Measurements from ENCODE around the gene AQP5.
A peak's percentile ranks its signal among the peaks of the same experiment; 100 is the strongest.
"Not testable (repeated sequence)": the region's sequence is repeated elsewhere in the genome, so short reads cannot be mapped to it uniquely, and the experiment has no call there.

Gene AQP5

GRCh38 chr12:49980501-49981349 lies 19.1 kb downstream of the AQP5 start:
- no peak overlapping the region for H3K27ac Mint-ChIP-seq
- peaks cover 0 to 1% of the 10 kb centered on the region in 2 donors for H3K36me3 Mint-ChIP-seq
- ATAC-seq (replicated peaks) = no peak
- no peaks in the 10 kb centered on the region for H3K27me3 Mint-ChIP-seq
- H3K9me3 Mint-ChIP-seq = no peaks in the 10 kb centered on the region
- no peak for DNase-seq
- no peak overlapping the region for H3K4me3 Mint-ChIP-seq
- H3K4me1 Mint-ChIP-seq = peaks cover 3 to 7% of the 10 kb centered on the region in 2 donors

- peaks cover 3 to 15% of the 10 kb centered on the region in 2 donors for H3K4me1 Mint-ChIP-seq
- no peaks in the 10 kb centered on the region for H3K27me3 Mint-ChIP-seq
- H3K9me3 Mint-ChIP-seq = peaks cover 2 to 4% of the 10 kb centered on the region in 2 donors
- DNase-seq (no peak), ATAC-seq (replicated peaks) (no peak)
- peaks cover 6 to 10% of the 10 kb centered on the region in 2 donors for H3K36me3 Mint-ChIP-seq
- peak overlapping the region; percentile 22 for H3K27ac Mint-ChIP-seq
- H3K4me3 Mint-ChIP-seq = no peak overlapping the region
Measured at GRCh38 chr12:49982246-49983087, 20.8 kb downstream of the AQP5 start.

DNA sequence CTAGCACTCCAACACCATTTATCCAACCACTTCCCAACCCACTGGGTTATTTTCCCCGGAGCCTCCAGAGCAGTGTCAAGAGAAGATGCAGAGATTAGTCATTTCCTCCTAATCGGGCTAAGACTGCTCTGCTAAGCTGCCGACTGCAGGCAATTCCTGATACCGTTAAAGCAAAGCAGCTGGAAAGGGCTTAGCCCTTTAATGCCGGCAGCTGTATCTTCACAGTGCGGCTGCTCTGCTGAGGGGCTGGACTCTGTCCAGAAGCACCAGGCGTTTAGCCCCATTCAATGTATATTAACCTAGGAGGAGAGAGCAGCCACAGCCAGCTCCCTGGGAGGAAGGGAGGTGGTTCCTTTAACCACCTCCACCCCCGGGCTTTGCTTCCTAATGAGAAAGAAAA lies 22.2 kb downstream of the AQP5 start:
- DNase-seq = no peak
- Mint-ChIP-seq H3K36me3 (peaks cover 8 to 14% of the 10 kb centered on the region in 2 donors), H3K4me1 (peaks cover 3 to 15% of the 10 kb centered on the region in 2 donors), H3K27me3 (no peaks in the 10 kb centered on the region), H3K4me3 (no peak overlapping the region), H3K27ac (no peak overlapping the region), H3K9me3 (peaks cover 2 to 4% of the 10 kb centered on the region in 2 donors)
- no peak for ATAC-seq (replicated peaks)

DNA sequence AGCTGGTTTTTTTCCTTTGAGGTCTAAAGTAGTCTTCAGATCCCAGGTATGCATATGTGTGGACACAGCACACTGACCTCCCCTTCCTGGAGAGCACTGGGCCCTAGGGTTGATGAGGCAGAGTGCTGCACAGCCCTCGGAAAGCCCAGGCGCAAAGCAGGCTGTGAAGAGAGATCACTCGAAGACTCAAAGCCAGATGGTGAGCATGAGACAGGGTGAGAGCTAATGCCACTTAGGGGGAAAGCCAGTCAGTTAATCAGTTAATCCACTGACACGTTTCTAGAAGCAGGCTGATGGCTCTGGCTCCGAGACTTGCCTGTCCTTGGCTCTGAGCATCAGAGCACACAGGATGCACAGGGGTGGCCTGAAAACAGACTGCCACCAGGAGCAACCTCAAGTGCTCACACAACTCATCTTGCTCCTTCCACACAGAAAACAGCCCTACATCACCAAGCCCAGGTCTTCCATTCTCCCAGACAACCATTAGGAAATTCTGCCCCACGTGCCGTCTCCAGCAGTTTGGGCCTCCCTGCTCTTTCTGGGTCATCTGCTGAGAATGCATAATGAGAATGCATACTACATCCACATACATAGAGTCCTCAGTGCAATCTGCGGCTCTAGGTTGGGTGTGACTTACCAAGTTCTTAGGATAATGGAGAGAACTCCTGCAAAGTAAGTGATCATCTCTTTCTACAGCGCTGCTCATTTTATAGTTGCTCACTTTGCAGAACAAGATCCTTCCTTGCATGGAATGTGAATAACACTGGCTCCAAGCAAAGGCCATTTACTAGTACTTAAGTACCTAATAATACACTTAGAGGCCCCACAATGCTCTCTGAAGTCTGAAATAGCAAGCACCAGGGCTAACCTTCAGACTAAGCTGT lies 23.0 kb downstream of the AQP5 start:
- ATAC-seq (replicated peaks) (no peak), DNase-seq (no peak)
- Mint-ChIP-seq H3K27me3 (no peaks in the 10 kb centered on the region), H3K27ac (no peak overlapping the region), H3K36me3 (peaks cover 13 to 19% of the 10 kb centered on the region in 2 donors), H3K4me1 (peaks cover 3 to 15% of the 10 kb centered on the region in 2 donors), H3K9me3 (peaks cover 2 to 4% of the 10 kb centered on the region in 2 donors), H3K4me3 (no peak overlapping the region)

DNA sequence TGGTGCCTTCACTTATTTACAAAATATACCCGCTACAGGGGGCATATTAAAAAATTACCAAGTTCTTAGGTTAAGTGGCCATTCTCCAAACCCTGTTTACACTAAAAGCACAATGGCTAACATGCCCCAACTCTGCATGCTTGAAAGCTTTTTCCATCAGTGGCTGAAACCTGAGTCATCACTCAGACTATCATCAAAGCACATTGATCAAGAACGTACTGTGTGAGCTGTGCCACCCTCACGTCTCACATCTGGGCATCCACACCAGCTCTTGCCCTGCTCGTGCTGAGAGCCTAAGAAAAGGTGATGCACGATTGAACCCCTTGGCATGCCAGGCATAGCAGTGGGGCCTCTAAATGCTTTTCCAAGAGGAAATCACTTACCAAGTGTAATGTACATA lies 24.3 kb downstream of the AQP5 start:
- Mint-ChIP-seq H3K27ac (no peak overlapping the region), H3K27me3 (no peaks in the 10 kb centered on the region), H3K4me3 (no peak overlapping the region), H3K36me3 (peaks cover 17 to 22% of the 10 kb centered on the region in 2 donors), H3K9me3 (peaks cover 2 to 4% of the 10 kb centered on the region in 2 donors), H3K4me1 (peaks cover 3 to 15% of the 10 kb centered on the region in 2 donors)
- DNase-seq = no peak
- peak; percentile 65 to 68 for ATAC-seq (replicated peaks)

GRCh38 chr12:49986476-49986875 lies 24.8 kb downstream of the AQP5 start:
- H3K36me3 Mint-ChIP-seq = peaks cover 17 to 22% of the 10 kb centered on the region in 2 donors
- not testable (repeated sequence) for H3K27me3 Mint-ChIP-seq; ATAC-seq (replicated peaks); DNase-seq; H3K9me3 Mint-ChIP-seq; H3K27ac Mint-ChIP-seq; H3K4me3 Mint-ChIP-seq
- H3K4me1 Mint-ChIP-seq = peaks cover 3 to 15% of the 10 kb centered on the region in 2 donors

DNA sequence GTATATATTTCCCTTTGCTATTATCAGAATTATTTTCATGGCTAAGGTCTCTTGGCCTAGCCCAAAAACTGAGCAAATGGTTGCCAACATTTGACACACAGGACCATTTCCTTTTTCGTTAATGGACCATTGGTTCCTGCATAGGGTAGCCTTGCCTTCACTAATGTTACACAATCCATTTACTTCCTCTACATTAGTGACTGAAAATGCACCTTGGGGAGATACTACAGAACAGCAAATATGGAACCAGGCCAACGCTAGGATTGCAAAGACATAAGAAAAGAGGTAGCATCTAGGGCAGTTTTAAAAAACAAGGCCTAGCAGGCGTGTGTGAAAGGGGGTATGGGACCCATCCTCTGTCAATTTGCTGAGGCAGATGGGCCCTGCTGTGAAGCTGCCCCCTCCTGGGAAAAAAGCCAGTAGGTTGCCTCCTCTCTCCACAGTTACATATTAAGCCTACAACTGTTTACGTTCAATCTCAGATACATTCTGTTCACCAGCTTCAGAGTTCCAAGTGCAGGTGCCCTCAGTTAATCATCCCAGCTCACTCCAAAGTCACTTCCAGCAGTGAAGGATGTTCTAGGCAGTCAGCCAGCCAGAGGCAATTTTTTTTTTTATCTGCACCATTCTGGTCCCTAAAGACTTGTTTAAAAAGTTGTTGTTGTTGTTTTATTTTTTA lies 26.1 kb downstream of the AQP5 start:
- no peak overlapping the region for H3K27ac Mint-ChIP-seq
- no peak for ATAC-seq (replicated peaks)
- DNase-seq = no peak
- H3K4me1 Mint-ChIP-seq = peaks cover 3 to 15% of the 10 kb centered on the region in 2 donors
- H3K27me3 Mint-ChIP-seq = no peaks in the 10 kb centered on the region
- no peak overlapping the region for H3K4me3 Mint-ChIP-seq
- H3K36me3 Mint-ChIP-seq = peaks cover 17 to 31% of the 10 kb centered on the region in 2 donors
- H3K9me3 Mint-ChIP-seq = peaks cover 2 to 4% of the 10 kb centered on the region in 2 donors

DNA sequence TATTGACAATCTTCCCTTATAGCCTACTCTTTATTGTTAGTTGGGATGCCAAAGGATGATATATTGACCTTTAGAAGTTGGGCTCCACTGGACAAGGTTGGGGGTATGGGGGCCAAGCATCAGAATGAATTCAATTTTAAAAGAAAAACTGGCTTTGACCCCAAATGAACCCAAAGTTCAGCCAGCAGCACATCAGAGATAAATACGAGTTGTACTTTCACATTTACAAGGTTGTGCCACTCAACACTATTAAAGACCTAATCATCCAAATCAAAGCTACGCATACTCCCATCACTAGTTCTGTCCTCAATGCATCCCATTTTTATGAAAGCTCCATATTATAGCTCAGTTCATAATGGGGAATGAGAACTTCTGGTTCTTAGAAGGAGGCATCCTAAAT lies 27.7 kb downstream of the AQP5 start:
- DNase-seq; H3K27ac Mint-ChIP-seq; ATAC-seq (replicated peaks); H3K4me3 Mint-ChIP-seq; H3K27me3 Mint-ChIP-seq; H3K9me3 Mint-ChIP-seq: not testable (repeated sequence)
- Mint-ChIP-seq H3K4me1 (peaks cover 3 to 15% of the 10 kb centered on the region in 2 donors), H3K36me3 (peaks cover 27 to 41% of the 10 kb centered on the region in 2 donors)

- H3K36me3 Mint-ChIP-seq = peaks cover 34 to 48% of the 10 kb centered on the region in 2 donors
- DNase-seq (no peak), ATAC-seq (replicated peaks) (no peak)
- H3K4me3 Mint-ChIP-seq = no peak overlapping the region
- H3K9me3 Mint-ChIP-seq = peaks cover 2 to 4% of the 10 kb centered on the region in 2 donors
- H3K27ac Mint-ChIP-seq = no peak overlapping the region
- peaks cover 2 to 12% of the 10 kb centered on the region in 2 donors for H3K4me1 Mint-ChIP-seq
- H3K27me3 Mint-ChIP-seq = no peaks in the 10 kb centered on the region
Measured at GRCh38 chr12:49990273-49990672, 28.6 kb downstream of the AQP5 start.

GRCh38 chr12:49998453-49998852 lies 36.8 kb downstream of the AQP5 start:
- no peaks in the 10 kb centered on the region for H3K4me1 Mint-ChIP-seq
- no peaks in the 10 kb centered on the region for H3K9me3 Mint-ChIP-seq
- no peak overlapping the region for H3K27ac Mint-ChIP-seq
- DNase-seq (no peak), ATAC-seq (replicated peaks) (no peak)
- peaks cover 32 to 33% of the 10 kb centered on the region in 2 donors for H3K36me3 Mint-ChIP-seq
- no peak overlapping the region for H3K4me3 Mint-ChIP-seq
- no peaks in the 10 kb centered on the region for H3K27me3 Mint-ChIP-seq

DNA sequence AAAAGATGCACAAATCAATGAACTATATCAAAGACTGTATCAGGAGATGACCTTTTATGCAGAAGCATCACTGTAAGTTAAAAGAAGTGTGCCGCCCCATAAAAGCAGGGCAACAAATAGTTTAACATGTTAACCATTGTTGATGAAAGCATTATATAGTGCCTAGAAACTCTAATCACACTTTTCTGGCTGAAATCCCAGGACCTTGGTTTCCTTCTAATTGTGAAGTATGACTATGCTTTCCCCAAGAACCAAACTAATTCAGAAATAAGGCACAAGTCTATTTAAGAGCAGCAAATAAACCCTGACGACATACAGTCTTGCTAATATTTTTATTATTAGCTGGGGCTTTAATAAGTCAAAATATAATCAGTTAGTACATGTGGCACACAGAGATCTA lies 41.9 kb downstream of the AQP5 start:
- Mint-ChIP-seq H3K27me3 (no peaks in the 10 kb centered on the region), H3K36me3 (peaks cover 10% of the 10 kb centered on the region in 2 donors), H3K4me1 (peaks cover 2 to 6% of the 10 kb centered on the region in 2 donors), H3K4me3 (no peak overlapping the region), H3K9me3 (no peaks in the 10 kb centered on the region), H3K27ac (no peak overlapping the region)
- no peak for DNase-seq
- no peak for ATAC-seq (replicated peaks)

DNA sequence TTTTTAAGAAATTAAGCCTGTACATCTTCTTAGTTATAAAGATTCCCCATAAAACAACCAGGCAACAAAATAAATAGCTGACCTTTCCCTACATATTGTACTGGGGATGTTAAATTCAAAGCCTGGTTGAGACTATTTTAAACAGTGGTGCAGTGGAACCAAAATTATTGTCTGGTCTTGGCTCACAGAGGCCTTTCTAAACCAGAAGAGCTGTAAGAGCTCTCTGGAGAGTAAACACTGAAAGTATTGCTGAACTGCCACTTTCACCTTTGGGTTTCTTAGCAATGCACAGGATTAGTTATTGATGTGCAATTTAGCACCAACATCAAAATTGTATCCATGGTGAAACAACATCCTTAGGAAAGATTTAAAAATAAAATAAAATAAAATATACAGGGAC lies 43.0 kb downstream of the AQP5 start:
- no peaks in the 10 kb centered on the region for H3K27me3 Mint-ChIP-seq
- peaks cover 2 to 6% of the 10 kb centered on the region in 2 donors for H3K4me1 Mint-ChIP-seq
- no peak overlapping the region for H3K27ac Mint-ChIP-seq
- H3K4me3 Mint-ChIP-seq = no peak overlapping the region
- ATAC-seq (replicated peaks) = no peak
- no peaks in the 10 kb centered on the region for H3K9me3 Mint-ChIP-seq
- peaks cover 11 to 12% of the 10 kb centered on the region in 2 donors for H3K36me3 Mint-ChIP-seq
- no peak for DNase-seq

DNA sequence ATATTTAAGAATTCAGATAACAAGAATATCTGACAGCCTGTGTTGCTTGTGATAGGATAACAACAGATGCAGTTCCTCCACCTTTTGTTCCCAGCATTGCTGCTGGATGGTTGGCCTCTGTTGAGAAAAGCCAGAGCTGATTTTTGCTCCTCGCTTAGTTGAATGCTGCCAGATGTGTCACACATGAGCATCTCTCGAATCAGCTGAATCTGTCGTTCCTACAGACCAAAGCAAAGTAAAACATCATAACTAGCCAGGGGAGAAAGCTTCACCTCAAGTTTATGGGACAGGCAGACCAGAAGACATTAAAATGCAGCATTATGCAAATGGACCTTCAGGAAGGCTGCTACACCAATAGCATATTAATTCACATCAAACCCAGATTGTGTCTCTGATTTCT lies 43.5 kb downstream of the AQP5 start:
- ATAC-seq (replicated peaks) (no peak), DNase-seq (no peak)
- H3K9me3 Mint-ChIP-seq = no peaks in the 10 kb centered on the region
- H3K27ac Mint-ChIP-seq = no peak overlapping the region
- H3K4me3 Mint-ChIP-seq = no peak overlapping the region
- H3K36me3 Mint-ChIP-seq = peaks cover 12 to 13% of the 10 kb centered on the region in 2 donors
- H3K27me3 Mint-ChIP-seq = no peaks in the 10 kb centered on the region
- peaks cover 2 to 6% of the 10 kb centered on the region in 2 donors for H3K4me1 Mint-ChIP-seq

Measured in stimulated activated naive B cell treated with anti-CD40 and anti-IgM and Interleukin-4, amounts not matched to agents 10 μg/mL and 1 μg/mL and 100 μg/mL, for 72 hours (primary cell).